T1000 (cell line): ENCODE data around the gene DMRTA1.
A peak's percentile ranks its signal among the peaks of the same experiment; 100 is the strongest.
"Not testable (repeated sequence)": the region's sequence is repeated elsewhere in the genome, so short reads cannot be mapped to it uniquely, and the experiment has no call there.

ENCODE experiments used
- DNase-seq: peaks from one replicate; lab custom pipeline; 2025; ENCODE audit warnings: mixed read lengths; lab: John Stamatoyannopoulos, UW

The DMRTA1 gene

GRCh38 chr9:22446589-22446949 lies at the start of gene DMRTA1:
Gene DMRTA1 (plus strand): TSS chr9:22446824. CDS start chr9:22447066, 242 bp downstream.
- peak; percentile 44 for DNase-seq

GRCh38 chr9:22401671-22402070 lies 45.0 kb upstream of the DMRTA1 start:
- no peak for DNase-seq

- no peak for DNase-seq
Measured at GRCh38 chr9:22405869-22406659, 40.6 kb upstream of the DMRTA1 start.

GRCh38 chr9:22413884-22414283 lies 32.7 kb upstream of the DMRTA1 start:
- no peak for DNase-seq

GRCh38 chr9:22415941-22416691 lies 30.5 kb upstream of the DMRTA1 start:
- DNase-seq, result no peak

- no peak for DNase-seq
Measured at GRCh38 chr9:22416692-22417060, 29.9 kb upstream of the DMRTA1 start.

GRCh38 chr9:22423566-22423965 lies 23.1 kb upstream of the DMRTA1 start:
- no peak for DNase-seq

GRCh38 chr9:22424616-22425015 lies 22.0 kb upstream of the DMRTA1 start:
- no peak for DNase-seq

- no peak for DNase-seq
Measured at GRCh38 chr9:22425551-22425950, 21.1 kb upstream of the DMRTA1 start.

- no peak for DNase-seq
Measured at GRCh38 chr9:22427226-22427880, 19.3 kb upstream of the DMRTA1 start.

GRCh38 chr9:22433691-22434090 lies 12.9 kb upstream of the DMRTA1 start:
- no peak for DNase-seq

GRCh38 chr9:22435252-22435651 lies 11.4 kb upstream of the DMRTA1 start:
- DNase-seq, result not testable (repeated sequence)

GRCh38 chr9:22437461-22438067 lies 9.1 kb upstream of the DMRTA1 start:
- DNase-seq, result not testable (repeated sequence)

GRCh38 chr9:22440841-22441240 lies 5.8 kb upstream of the DMRTA1 start:
- no peak for DNase-seq

- peak; percentile 53 for DNase-seq
Measured at GRCh38 chr9:22446950-22447617, 460 bp downstream of the DMRTA1 start.

- no peak for DNase-seq
Measured at GRCh38 chr9:22447618-22448305, 1.1 kb downstream of the DMRTA1 start.

- no peak for DNase-seq
Measured at GRCh38 chr9:22449719-22450118, 3.1 kb downstream of the DMRTA1 start.

- DNase-seq, result no peak
Measured at GRCh38 chr9:22452415-22453010, 5.9 kb downstream of the DMRTA1 start.

GRCh38 chr9:22454016-22454415 lies 7.4 kb downstream of the DMRTA1 start:
- no peak for DNase-seq

GRCh38 chr9:22455181-22455580 lies 8.6 kb downstream of the DMRTA1 start:
- DNase-seq, result no peak

- DNase-seq, result no peak
Measured at GRCh38 chr9:22457448-22457847, 10.8 kb downstream of the DMRTA1 start.
